ENCODE measurements around the gene THAP7. TPM values are rescaled to one million over a fixed set of nuclear protein-coding genes. Genes with fewer than 3 reads are reported as not detected.

The THAP7 gene
- total and polyA plus RNA-seq, 9 of the 15 experiments (the other 6 are each of a cell fraction or from before 2014, with no cell fraction given): 7.9 to 263 (median 84.1) TPM

DNA sequence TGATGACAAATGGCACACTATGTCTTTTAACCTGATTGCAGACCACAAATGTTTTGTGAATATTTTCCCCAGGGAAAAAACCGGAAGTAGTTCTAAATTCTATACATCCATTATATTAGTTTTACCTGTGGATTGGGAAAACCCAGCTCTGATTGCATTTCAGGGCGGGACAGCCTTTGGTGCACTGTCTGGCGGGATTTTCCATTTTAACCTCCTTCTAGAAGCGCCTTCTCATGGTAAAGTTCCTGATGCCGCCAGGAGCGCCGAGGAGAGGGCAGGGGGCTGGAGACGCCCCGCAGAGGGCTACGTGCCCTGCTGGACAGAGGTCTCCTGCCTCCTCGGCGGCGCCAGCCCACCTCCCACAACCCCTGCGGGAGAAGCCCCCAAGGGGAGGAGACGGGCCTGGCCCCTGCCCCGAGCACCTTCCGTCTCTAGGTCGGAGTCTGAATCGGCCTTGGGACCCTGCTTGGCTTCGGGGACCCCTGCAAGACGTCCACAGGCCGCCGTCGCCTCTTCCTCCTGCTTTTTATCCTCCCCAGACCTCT lies 11.8 kb upstream of the THAP7 start:
- no peak for ATAC-seq
- BruUV-seq (replicated peaks): TSS peak; percentile 86
- peak overlapping the region; percentile 48 to 89 for H3K9ac ChIP-seq (ENCODE audit: insufficient read depth in 1 of 2, low read depth in 2 of 2, low read length in 2 of 2)
- H3K9me3 ChIP-seq (replicated peaks; ENCODE audit: control insufficient read depth, insufficient read depth, low read depth, low read length): no peaks in the 10 kb centered on the region
- FAIRE-seq: no peak
- POLR2A ChIA-PET: interaction anchor here (0.5 to 13.9 kb wide), 9 partner anchors 13 to 1538 kb away, joined by 3 to 333 read pairs (median 4); partner anchors contain the start of genes SLC7A4 and THAP7
- H3K9me1 ChIP-seq (ENCODE audit: control insufficient read depth, insufficient read depth, low read length): peaks cover 7% of the 10 kb centered on the region
- WGBS (ENCODE audit: insufficient coverage, low coverage, missing lambda C conversion rate): 8% methylated on average over 24 of the region's 24 CpGs
- peak overlapping the region; percentile 44 for H3K4me3 ChIP-seq
- peaks cover 12% of the 10 kb centered on the region for H4K20me1 ChIP-seq (replicated peaks; ENCODE audit: control insufficient read depth, insufficient read depth, low read length)
- peaks cover 3% of the 10 kb centered on the region; the same call in 1 of the 3 replicates for H3K36me3 ChIP-seq (ENCODE audit: control insufficient read depth, insufficient read depth, low read length)
- CTCF ChIA-PET (ENCODE audit: low intra/inter-chr PET ratio): interaction anchor here (1.2 kb wide), 1 partner anchor 12 kb away, joined by 3 read pairs; the partner anchor contains the start of gene THAP7
- no peaks in the 10 kb centered on the region for H3K27me3 ChIP-seq (ENCODE audit: control insufficient read depth in 2 of 2, insufficient read depth in 2 of 2, low read length in 2 of 2)
- in situ Hi-C loops (cut with MboI) (no loop called here), intact Hi-C loops (cut with micrococcal nuclease) (loop anchor here (1.0 to 5.0 kb wide), 2 partner anchors 11 to 34 kb away; partner anchors contain the start of genes LRRC74B and THAP7)
- no peak for DNase-seq (ENCODE audit: extremely low read depth in 1 of 4, low spot score in 3 of 4)
- H3K79me2 ChIP-seq (ENCODE audit: control insufficient read depth, insufficient read depth, low read length): peaks cover 16% of the 10 kb centered on the region; the same call in 2 of the 3 replicates
- H2AFZ ChIP-seq (ENCODE audit: low read depth, low read length): peak overlapping the region; percentile 91
- peaks cover 26 to 46% of the 10 kb centered on the region in 2 experiments for H3K4me1 ChIP-seq (replicated peaks in 1 of 2; ENCODE audit: control insufficient read depth in 2 of 2, insufficient read depth in 2 of 2, low read length in 2 of 2)
- H3K27ac ChIP-seq (ENCODE audit: extremely low read depth, low read depth, low read length): peak overlapping the region; percentile 33
- H3K4me2 ChIP-seq (ENCODE audit: insufficient read depth, low read length): peak overlapping the region; percentile 87
- TF ChIP-seq NR2F6 (CRISPR knock-in tag; IDR thresholded peaks at IDR 0.05) (peak; percentile 92), MCM7 (IDR thresholded peaks at IDR 0.05) (no peak), RAD21 (CRISPR knock-in tag; conservative IDR thresholded peaks at IDR 0.05 in 1 of 2, IDR thresholded peaks at IDR 0.05 in 1 of 2) (peak in 1 of 2 experiments; percentile 15; a peak in 1 of 4 replicates), ZNF699 (CRISPR knock-in tag; IDR thresholded peaks at IDR 0.05; ENCODE audit: insufficient replicate concordance) (no peak), MAZ (CRISPR knock-in tag; conservative IDR thresholded peaks at IDR 0.05 in 1 of 2, IDR thresholded peaks at IDR 0.05 in 1 of 2) (peak in 1 of 2 experiments; percentile 13; a peak in 1 of 4 replicates), LARP7 (IDR thresholded peaks at IDR 0.05) (no peak), PML (IDR thresholded peaks at IDR 0.05; ENCODE audit: low read length) (peak; percentile 37), HMG20B (CRISPR knock-in tag; IDR thresholded peaks at IDR 0.05) (no peak), ZNF764 (CRISPR knock-in tag; IDR thresholded peaks at IDR 0.05; ENCODE audit: low read depth) (peak; percentile 75; the same call in 1 of the 2 replicates), SPI1 (IDR thresholded peaks at IDR 0.05; ENCODE audit: borderline replicate concordance, low read depth, low read length) (0 out of 2 replicates have a peak, but pooled peaks have one; percentile 72), POLR2G (IDR thresholded peaks at IDR 0.05; ENCODE audit: low read depth, low read length) (peak; percentile 88), ILK (tag; IDR thresholded peaks at IDR 0.05; ENCODE audit: borderline replicate concordance, low read depth) (no peak), ZNF76 (CRISPR knock-in tag; IDR thresholded peaks at IDR 0.05; ENCODE audit: borderline replicate concordance) (peak; percentile 91), ZNF165 (CRISPR knock-in tag; IDR thresholded peaks at IDR 0.05; ENCODE audit: borderline replicate concordance) (peak; percentile 89)
- TF ChIP-seq, protein P1, sequence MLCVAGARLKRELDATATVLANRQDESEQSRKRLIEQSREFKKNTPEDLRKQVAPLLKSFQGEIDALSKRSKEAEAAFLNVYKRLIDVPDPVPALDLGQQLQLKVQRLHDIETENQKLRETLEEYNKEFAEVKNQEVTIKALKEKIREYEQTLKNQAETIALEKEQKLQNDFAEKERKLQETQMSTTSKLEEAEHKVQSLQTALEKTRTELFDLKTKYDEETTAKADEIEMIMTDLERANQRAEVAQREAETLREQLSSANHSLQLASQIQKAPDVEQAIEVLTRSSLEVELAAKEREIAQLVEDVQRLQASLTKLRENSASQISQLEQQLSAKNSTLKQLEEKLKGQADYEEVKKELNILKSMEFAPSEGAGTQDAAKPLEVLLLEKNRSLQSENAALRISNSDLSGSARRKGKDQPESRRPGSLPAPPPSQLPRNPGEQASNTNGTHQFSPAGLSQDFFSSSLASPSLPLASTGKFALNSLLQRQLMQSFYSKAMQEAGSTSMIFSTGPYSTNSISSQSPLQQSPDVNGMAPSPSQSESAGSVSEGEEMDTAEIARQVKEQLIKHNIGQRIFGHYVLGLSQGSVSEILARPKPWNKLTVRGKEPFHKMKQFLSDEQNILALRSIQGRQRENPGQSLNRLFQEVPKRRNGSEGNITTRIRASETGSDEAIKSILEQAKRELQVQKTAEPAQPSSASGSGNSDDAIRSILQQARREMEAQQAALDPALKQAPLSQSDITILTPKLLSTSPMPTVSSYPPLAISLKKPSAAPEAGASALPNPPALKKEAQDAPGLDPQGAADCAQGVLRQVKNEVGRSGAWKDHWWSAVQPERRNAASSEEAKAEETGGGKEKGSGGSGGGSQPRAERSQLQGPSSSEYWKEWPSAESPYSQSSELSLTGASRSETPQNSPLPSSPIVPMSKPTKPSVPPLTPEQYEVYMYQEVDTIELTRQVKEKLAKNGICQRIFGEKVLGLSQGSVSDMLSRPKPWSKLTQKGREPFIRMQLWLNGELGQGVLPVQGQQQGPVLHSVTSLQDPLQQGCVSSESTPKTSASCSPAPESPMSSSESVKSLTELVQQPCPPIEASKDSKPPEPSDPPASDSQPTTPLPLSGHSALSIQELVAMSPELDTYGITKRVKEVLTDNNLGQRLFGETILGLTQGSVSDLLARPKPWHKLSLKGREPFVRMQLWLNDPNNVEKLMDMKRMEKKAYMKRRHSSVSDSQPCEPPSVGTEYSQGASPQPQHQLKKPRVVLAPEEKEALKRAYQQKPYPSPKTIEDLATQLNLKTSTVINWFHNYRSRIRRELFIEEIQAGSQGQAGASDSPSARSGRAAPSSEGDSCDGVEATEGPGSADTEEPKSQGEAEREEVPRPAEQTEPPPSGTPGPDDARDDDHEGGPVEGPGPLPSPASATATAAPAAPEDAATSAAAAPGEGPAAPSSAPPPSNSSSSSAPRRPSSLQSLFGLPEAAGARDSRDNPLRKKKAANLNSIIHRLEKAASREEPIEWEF (CRISPR knock-in tag; IDR thresholded peaks at IDR 0.05): no peak
- TF ChIP-seq, protein P2, sequence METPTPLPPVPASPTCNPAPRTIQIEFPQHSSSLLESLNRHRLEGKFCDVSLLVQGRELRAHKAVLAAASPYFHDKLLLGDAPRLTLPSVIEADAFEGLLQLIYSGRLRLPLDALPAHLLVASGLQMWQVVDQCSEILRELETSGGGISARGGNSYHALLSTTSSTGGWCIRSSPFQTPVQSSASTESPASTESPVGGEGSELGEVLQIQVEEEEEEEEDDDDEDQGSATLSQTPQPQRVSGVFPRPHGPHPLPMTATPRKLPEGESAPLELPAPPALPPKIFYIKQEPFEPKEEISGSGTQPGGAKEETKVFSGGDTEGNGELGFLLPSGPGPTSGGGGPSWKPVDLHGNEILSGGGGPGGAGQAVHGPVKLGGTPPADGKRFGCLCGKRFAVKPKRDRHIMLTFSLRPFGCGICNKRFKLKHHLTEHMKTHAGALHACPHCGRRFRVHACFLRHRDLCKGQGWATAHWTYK (CRISPR knock-in tag; IDR thresholded peaks at IDR 0.05): peak; percentile 57
